Nephron progenitor cell (in vitro differentiated cells): ENCODE data around the gene ADAMTS13.

Experiments
- DNase-seq: peaks from one replicate; pipeline ENCODE4 v3.0.0; 2021
- H3K27ac Mint-ChIP-seq: 2 replicates; pipeline ENCODE4 v1.8.0; 2021; ENCODE audit warnings: mild to moderate bottlenecking, moderate library complexity, mixed read lengths
- H3K27me3 Mint-ChIP-seq: 2 replicates; pipeline ENCODE4 v1.8.0; 2021; ENCODE audit warnings: mild to moderate bottlenecking, low read depth, mixed read lengths; ENCODE audit not compliant: poor library complexity
- H3K36me3 Mint-ChIP-seq: 2 replicates; pipeline ENCODE4 v1.8.0; 2021; ENCODE audit warnings: low read depth, mixed read lengths
- H3K4me1 Mint-ChIP-seq: 2 replicates; pipeline ENCODE4 v1.8.0; 2021; ENCODE audit warnings: mixed read lengths
- H3K4me3 Mint-ChIP-seq: 2 replicates; pipeline ENCODE4 v1.8.0; 2021; ENCODE audit warnings: mild to moderate bottlenecking, moderate library complexity, mixed read lengths
- H3K9me3 Mint-ChIP-seq: 2 replicates; pipeline ENCODE4 v1.8.0; 2021; ENCODE audit warnings: mild to moderate bottlenecking, moderate library complexity, mixed read lengths
- CTCF ChIP-seq: fragments of 200-600 bp; sonication (generic); IDR thresholded peaks from 2 replicates; pipeline ENCODE4 v1.5.0; 2021; ENCODE audit warnings: antibody characterized with exemption

ADAMTS13 gene

DNA sequence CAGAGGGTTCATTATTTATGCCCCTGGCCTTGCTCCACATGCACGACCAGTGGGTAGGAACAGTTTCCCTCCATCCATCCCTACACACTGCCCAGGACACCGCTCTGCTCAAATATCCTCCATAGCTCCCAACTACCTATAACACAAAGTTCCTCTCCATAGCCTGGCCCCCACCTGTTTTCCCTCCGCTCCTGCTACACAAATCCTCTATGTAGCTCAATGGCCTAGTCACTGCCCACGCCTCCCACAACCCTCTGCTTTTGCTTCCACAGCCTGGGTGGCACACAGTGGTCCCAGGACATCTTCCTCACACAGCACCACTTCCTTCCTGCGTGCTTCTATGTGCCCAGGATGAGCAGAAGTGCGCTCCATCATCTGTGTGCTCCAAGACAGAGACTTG lies 24.8 kb upstream of the ADAMTS13 start:
- Mint-ChIP-seq H3K4me3 (no peak overlapping the region), H3K27me3 (peaks cover 8% of the 10 kb centered on the region), H3K4me1 (peaks cover 20% of the 10 kb centered on the region), H3K27ac (no peak overlapping the region), H3K36me3 (no peaks in the 10 kb centered on the region), H3K9me3 (peaks cover 1% of the 10 kb centered on the region)
- no peak for TF ChIP-seq CTCF
- DNase-seq, result no peak

DNA sequence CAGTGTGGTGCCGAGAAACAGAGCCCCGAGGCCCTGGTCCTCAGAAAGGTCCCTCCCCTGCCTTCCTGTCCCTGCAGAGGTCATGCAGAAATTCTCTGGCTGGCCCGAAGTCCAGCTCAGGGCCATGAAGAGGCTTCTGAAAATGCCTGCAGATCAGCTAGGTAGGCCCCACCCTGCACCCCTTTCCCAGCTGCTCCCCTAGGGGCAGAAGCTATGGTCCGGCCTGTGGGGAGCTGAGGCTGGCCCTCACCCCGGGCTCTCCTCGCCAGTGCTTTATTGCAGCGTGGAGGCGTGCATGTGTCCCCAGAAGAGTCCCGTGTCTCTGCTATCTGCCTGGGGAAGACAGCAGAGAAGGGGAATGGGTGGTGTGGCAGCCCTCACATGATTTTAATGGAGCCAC lies 24.3 kb upstream of the ADAMTS13 start:
- no peaks in the 10 kb centered on the region for H3K9me3 Mint-ChIP-seq
- H3K36me3 Mint-ChIP-seq, result no peaks in the 10 kb centered on the region
- H3K27me3 Mint-ChIP-seq, result peaks cover 7% of the 10 kb centered on the region
- H3K4me1 Mint-ChIP-seq, result peaks cover 20% of the 10 kb centered on the region
- no peak overlapping the region for H3K4me3 Mint-ChIP-seq
- no peak for DNase-seq
- TF ChIP-seq CTCF, result no peak
- no peak overlapping the region for H3K27ac Mint-ChIP-seq

- Mint-ChIP-seq H3K27me3 (peaks cover 3% of the 10 kb centered on the region), H3K4me3 (no peak overlapping the region), H3K9me3 (no peaks in the 10 kb centered on the region), H3K27ac (no peak overlapping the region), H3K36me3 (peaks cover 2% of the 10 kb centered on the region), H3K4me1 (peaks cover 19% of the 10 kb centered on the region)
- DNase-seq, result no peak
- no peak for TF ChIP-seq CTCF
These were observed 21.9 kb upstream of the ADAMTS13 start for GRCh38 chr9:133400292-133400691.

- no peak for TF ChIP-seq CTCF
- Mint-ChIP-seq H3K4me3 (no peak overlapping the region), H3K9me3 (no peaks in the 10 kb centered on the region), H3K27me3 (no peaks in the 10 kb centered on the region), H3K4me1 (peaks cover 16% of the 10 kb centered on the region), H3K36me3 (peaks cover 15% of the 10 kb centered on the region), H3K27ac (no peak overlapping the region)
- no peak for DNase-seq
These were observed 20.6 kb upstream of the ADAMTS13 start for GRCh38 chr9:133401588-133401987.

DNA sequence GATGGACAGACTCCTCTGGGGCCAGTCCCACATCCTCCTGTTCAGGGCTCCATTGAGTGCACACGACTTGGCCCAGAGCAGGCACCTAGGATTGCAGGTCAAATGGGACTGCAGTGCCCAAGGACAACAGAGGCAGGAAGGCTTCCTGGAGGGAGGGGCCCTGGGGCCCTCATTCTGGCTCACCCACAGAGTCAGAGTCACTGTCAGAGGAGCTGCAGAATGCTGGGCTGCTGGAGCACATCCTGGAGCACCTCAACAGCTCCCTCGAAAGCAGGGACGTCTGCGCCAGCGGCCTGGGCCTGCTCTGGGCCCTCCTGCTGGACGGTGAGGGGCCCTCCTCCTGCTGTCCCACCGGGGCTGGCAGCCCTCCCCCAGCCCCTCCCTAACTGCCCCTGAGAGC lies 19.5 kb upstream of the ADAMTS13 start:
- no peaks in the 10 kb centered on the region for H3K9me3 Mint-ChIP-seq
- DNase-seq, result no peak
- no peak overlapping the region for H3K27ac Mint-ChIP-seq
- no peak for TF ChIP-seq CTCF
- peaks cover 10% of the 10 kb centered on the region for H3K4me1 Mint-ChIP-seq
- H3K36me3 Mint-ChIP-seq, result peaks cover 24% of the 10 kb centered on the region
- no peak overlapping the region for H3K4me3 Mint-ChIP-seq
- no peaks in the 10 kb centered on the region for H3K27me3 Mint-ChIP-seq

DNA sequence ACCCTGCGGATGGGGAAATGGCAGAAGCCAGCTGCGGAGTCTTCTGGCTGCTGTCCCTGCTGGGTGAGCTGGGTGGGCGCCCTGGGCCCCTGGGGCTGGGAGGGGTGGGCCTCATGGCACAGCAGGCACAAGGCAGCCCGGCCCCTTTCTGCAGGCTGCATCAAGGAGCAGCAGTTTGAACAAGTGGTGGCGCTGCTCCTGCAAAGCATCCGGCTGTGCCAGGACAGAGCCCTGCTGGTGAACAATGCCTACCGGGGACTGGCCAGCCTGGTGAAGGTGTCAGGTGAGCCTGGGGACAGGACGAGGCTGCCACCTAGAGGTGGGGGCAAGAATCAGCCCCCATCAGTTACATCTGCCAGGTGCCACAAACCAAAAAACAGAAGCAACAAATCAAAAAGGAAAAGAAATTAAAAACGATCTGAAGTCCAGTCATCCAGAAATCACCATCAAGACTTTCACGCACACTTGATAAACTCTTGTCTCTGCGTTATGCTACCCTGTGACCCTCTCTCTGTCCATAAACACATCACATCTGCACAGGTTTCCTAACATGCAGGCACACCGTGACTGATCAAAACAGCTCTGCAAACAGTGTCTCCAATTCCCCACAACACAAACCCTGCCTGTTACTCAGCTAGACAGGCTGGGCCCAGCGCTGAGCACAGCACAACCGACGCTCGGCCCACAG lies 18.3 kb upstream of the ADAMTS13 start:
- DNase-seq, result no peak
- peak overlapping the region; percentile 81 for H3K27ac Mint-ChIP-seq
- TF ChIP-seq CTCF, result peak; percentile 34
- peaks cover 28% of the 10 kb centered on the region for H3K36me3 Mint-ChIP-seq
- H3K27me3 Mint-ChIP-seq, result no peaks in the 10 kb centered on the region
- no peaks in the 10 kb centered on the region for H3K9me3 Mint-ChIP-seq
- peaks cover 10% of the 10 kb centered on the region for H3K4me1 Mint-ChIP-seq
- no peak overlapping the region for H3K4me3 Mint-ChIP-seq
